G401 (cell line): ENCODE measurements around the gene DNAI2. TPM values are rescaled to one million over a fixed set of nuclear protein-coding genes. Genes with fewer than 3 reads are reported as not detected.
"Not testable (repeated sequence)": the region's sequence is repeated elsewhere in the genome, so short reads cannot be mapped to it uniquely, and the experiment has no call there.

ENCODE experiments used
- DNase-seq: peaks from one replicate; pipeline ENCODE4 v3.0.0-alpha.2; 2015; ENCODE audit warnings: low spot score
- in situ Hi-C: cut with HindIII; loops from 2 replicates; pipeline ENCODE4 v1.10.0; 2016; ENCODE audit warnings: low sequenced_read_pairs, mixed read lengths
- total RNA-seq: library from RNA; depleted of rRNA; stranded (reverse); fragments of >200 nt; shearing (Covaris generic); gene quantifications from 2 replicates; pipeline ENCODE4 v1.2.3, GENCODE V29; 2014

The DNAI2 gene
- total RNA-seq, 1 experiment from 2014 or later, result not detected

DNA sequence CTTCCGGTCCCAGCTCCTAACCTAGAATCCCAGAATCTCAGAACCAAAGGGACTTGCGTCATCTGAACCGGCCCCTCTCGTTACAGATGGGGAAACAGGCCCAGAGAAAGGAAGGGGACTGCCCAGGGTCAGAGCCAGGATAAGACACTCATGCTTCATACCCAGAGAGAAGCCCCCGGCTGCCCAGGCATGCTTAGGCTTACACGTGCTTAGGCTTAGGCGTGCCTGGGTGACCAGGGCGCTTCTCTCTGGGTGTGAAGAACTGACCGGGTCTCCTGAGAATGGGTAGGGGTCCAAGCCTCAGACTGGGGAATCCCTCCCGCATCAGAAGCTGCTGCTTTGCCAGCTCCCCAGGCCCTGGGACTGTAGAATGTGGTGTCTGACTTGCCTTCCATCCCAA is 29.9 kb upstream of the DNAI2 start:
- in situ Hi-C loops, result no loop called here
- no peak for DNase-seq

DNA sequence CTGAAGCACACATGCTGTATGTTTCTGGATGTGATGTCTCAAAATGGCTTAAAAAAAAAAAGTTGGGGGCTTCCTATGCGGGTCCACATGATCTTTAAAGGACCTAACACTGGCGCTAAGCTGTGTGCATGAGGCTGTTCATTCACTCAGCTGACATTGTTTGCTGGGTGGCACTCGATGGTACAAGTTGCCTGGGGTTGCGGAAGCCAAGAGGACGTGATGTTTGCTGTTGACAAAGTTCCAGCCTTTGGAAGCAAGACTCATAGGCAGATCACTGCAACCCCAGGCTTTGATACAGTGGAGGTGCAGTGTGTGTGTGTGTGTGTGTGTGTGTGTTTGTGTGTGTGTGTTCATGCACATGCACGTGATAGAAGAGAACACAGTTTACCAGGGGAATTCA is 29.5 kb upstream of the DNAI2 start:
- in situ Hi-C loops, result no loop called here
- peak; percentile 35 for DNase-seq

DNA sequence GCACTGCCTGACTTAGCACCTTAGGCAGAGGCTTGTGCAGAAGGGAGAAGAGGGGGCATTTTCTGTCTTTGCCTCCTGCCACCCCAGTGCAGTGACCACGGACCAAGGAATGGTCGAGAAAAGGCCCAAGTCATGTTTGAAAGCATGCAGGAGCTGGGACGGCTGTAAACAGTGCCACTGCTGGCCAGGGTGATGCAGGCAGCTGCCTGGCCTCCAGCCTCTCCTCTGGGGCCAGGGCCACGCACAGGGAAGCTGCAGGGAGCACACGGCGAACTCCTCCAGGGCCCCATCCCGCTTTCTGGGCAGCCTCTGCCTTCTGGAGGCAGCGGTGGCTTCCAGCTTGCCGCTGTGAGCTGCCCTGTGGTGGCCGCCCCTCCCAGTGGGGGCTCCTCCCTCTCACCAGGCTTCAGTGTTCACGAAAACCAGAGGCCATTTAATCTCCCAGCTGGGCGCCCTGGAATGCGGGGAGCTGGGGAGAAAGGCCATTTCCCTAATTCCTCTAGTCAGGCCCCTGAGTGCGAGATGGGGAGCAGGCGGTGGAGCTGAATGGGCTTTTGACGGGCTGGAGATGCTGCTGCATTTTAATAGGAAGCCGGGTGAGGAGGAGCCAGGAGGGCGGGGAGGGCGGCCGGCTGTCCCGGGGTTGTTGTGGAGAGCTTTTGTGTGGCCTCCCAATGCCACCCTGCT is 28.7 kb upstream of the DNAI2 start:
- DNase-seq, result peak; percentile 36
- in situ Hi-C loops, result no loop called here

DNA sequence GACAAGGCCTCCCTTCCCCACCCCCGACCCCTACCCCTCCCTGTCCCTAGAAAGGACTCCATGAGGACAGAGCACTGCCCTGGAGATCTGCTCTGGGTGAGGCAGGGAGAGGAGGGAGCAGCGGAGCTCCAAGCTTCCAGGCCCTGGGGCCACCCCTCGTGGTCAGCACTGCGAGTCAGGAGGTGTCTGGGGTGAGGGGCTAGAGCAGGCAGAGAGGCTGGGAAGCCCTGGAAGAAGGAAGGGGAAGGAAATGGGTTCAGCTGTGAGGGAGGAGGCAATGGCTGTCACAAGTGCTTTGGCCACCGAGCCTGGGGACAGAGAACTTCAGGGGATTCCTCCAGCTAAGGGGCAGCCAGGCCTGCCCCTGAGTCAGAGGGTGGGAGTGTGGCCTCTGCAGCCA is 28.2 kb upstream of the DNAI2 start:
- DNase-seq, result no peak
- in situ Hi-C loops, result no loop called here

DNA sequence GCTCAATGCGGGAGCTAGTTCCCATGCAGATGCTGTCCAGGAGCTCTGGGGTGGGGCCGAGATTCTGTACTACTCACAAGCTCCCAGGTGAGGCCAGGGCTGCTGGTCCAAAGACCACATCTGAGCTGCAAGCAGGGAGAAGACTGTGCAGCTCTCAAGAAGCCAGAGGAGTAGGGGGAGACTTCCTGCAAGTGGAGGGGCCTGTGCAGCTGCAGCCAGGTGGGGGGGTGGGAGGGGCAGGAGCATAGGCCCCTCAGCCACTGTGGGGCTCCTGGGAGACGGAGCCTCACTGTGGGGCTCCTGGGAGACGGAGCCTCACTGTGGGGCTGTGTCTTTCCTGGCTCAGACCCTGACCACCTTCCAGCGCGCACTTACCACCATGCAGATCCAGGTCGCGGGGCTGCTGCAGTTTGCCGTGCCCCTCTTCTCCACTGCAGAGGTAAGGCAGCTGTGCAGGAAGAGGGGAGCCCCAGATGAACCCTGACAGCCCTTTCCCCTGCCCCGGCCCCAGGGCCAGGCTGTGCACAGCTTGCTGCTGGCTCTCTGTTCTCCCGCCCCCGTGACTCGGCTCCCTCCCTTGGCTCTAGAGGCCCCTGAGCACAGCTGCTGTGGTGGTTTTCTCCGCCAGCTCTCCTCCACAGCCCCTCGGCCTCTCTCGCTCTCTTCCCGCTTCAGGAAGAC is 24.3 kb upstream of the DNAI2 start:
- in situ Hi-C loops, result no loop called here
- DNase-seq, result no peak

DNA sequence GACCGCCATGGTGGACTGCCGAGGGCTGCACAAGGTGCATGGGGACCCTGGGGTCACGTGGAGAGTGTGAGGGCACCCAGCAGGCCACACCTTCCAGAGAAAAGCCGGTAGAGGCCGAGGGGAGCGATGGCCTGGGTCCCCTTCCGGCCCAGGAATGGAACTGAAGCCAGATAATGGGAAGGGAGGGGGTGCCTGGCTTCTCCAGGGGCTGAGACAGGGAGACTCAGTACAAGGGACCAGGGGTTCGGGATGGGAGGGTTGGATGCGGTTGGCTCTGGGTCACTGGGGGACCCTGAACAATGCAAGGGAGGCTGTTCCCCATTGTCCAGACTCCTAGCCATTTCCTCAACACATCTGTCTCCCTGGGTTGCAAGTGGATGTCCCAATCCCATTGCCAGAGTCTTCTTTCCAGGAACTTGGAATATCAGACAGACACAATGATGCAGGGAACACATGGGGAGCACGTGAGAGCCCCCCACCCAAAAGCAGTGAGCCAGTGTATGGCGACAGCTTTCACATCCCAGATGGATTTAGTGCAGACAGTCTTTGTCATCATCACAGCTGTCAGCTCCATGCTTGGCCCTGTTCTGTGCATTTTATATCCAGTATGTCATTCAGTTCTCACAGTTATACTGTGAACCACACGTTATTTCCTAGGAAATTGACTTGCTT is 23.6 kb upstream of the DNAI2 start:
- in situ Hi-C loops, result no loop called here
- no peak for DNase-seq

DNA sequence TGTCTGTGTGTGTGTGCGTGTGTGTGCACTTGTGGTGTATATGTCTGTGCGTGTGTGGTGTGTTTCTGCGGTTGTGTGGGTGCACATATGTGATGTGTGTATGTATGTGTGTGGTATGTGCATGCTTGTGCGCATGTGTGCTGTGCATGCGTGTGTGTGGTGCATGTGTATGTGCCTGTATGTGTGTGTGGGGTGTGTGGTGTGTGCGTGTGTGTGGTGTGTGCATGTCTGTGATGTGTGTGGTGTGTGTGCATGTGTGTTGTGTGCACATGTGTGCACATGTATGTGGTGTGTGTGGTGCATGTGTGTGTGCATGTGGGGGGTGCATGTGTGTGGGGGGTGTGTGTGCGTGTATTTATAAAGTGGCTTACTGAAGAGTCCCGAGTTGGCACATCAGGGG is 23.0 kb upstream of the DNAI2 start:
- DNase-seq, result no peak
- in situ Hi-C loops, result no loop called here

DNA sequence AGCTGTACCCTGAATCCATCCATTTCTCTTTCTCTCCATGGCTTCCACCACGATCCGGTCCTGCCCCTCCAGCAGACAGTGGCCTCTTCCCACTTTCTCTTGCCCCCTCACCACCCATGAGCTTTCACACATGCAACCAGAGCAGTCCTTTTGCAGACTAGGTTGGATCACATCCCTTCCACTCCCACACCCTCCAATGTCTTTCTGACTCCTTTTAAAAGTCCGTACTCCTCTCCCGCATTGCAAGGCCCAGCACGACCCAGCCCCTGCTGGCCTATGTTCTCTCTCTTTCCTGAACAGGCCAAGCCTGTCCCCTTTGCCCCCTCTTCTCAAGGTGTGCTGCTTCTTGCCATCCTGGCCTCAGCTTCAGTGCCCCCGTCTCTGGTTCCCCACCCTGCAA is 22.5 kb upstream of the DNAI2 start:
- no peak for DNase-seq
- in situ Hi-C loops, result no loop called here

DNA sequence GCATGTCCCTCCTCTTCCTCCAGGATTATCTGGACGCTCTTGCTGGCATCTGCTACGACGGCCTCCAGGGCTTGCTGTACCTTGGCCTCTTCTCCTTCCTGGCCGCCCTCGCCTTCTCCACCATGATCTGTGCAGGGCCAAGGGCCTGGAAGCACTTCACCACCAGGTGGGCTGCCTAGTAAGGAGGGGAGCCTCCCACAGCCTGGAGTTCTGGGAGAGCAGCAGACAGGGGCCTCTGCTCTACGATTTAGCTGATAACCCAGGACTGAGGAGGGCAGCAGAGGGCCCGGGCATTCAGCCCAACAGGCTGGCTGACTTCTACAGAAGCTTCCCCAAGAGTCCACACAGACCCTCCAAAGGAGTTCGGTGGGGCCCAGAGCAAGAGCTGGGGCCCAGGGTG is 21.8 kb upstream of the DNAI2 start:
- in situ Hi-C loops, result no loop called here
- DNase-seq, result no peak

DNA sequence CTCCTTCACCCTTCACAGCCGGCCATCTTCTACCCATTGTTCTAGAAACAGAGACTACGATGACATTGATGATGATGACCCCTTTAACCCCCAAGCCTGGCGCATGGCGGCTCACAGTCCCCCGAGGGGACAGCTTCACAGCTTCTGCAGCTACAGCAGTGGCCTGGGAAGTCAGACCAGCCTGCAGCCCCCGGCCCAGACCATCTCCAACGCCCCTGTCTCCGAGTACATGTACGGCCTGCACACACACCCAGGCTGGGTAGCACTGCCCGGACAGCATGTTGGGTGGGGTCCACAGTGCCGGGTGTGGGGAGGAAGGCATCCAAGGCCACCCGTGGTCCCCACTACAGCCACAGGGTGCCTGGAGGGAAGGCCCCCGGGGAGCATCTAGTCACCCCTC is 21.0 kb upstream of the DNAI2 start:
- in situ Hi-C loops, result no loop called here

DNA sequence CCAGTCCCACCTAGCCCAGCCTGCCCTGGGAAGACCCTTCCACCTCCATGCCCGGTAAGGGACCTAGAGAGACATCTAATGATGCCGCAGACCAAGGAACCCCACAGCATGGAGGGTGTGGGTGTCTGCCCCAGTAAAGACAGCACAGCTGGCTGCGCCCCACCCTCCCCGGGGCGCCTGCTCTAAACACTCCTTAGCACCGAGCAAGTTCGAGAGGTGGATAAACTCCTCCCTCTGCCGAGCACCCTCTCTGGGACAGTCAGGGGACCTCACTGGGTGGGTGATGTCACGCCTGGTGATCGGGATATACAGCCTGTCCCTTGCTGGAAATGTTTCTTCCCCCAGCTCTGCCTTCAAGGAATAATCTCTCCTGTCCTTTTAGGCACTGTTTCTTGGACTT is 16.7 kb upstream of the DNAI2 start:
- no peak for DNase-seq
- in situ Hi-C loops, result no loop called here

More for the DNA sequence above, 21.0 kb upstream of the DNAI2 start:
- DNase-seq, result no peak

DNA sequence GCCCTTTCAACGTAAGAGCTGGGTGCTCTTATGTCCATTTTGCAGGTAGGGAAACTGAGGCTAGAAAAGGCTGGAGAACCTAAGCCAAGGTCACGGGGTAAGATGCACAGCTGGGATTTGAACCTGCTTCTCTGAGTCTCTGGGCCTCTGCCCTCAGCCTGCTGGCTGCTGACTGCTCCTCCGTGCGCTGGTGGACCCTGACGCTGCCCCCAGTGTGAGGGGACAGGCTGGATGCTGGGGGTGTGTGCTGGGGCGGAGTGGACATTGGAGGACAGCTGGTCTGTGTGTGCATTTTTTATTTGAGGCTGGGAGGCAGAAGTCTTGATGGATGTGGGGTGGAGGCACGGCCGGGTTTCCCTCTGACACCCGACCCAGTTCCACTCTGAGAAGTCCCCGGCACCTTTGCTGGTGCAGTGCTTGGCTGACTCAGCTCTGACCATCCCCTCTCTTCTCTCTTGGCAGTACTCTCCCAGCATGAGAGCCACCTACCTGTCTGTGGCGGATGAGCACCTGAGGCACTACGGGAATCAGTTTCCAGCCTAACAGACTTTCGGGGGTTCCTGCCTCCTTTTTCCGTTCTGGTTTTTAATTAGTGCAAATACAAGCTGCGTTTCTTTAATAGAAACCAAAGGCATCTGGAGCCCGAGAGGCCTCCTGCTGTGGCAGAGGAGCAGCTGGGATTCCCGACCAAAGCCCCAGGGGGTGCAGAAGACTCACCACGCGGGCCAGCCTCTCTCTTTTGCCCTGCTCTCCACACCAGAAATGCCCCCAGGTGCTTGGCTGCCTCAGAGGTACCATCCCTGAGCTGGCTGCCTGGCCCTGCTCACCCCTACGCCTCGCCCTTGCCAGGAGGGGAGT is 14.1 kb upstream of the DNAI2 start:
- no peak for DNase-seq
- in situ Hi-C loops, result no loop called here

DNA sequence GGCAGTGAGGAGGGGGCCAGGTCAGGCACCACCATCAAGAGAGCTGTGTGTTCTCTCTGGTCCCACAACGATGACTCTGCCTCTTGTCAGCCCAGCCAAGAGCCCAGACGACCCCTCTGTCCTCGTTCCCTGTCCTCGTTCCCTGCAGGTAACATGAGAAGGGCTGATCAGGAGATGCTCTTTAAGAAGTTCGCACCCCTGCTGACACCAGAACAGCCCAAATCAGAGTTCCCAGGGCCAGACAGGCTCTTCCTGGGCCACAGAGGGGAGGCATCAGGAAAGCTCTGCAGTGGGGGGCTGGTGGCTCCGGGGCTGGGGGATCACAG is 13.5 kb upstream of the DNAI2 start:
- DNase-seq, result no peak
- in situ Hi-C loops, result no loop called here

DNA sequence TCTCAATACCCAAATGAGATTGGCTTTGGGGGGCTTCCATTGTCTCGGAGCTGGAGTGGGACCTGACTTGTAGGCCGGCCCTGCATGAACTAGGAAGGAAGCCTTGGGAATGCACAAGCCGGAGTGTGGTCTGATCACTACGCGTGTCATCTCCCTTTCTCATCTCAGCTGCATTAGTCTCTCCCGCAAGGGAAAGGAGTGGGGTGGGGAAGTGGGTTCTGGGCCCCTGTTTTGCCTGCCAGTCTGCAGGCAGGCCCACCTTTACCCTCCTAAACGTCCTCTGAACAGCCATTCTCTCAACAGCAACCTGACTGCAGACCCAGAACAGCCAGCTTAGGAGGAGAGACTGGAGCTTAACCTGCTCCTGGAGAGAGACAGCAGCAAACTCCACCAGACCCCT is 11.4 kb upstream of the DNAI2 start:
- in situ Hi-C loops, result no loop called here
- DNase-seq, result no peak

DNA sequence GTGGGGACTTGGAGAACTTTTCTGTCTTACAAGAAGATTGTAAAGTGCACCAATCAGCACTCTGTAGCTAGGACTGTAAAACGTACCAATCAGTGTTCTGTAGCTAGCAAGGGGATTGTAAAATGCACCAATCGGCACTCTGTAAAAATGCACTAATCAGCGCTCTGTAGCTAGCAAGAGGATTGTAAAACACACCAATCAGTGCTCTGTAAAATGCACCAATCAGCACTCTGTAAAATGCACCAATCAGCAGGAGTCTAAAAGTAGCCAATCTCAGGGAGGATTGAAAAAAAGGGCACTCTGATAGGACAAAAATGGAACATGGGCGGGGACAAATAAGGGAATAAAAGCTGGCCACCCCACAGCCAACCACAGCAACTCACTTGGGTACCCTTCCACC is 7.0 kb upstream of the DNAI2 start:
- in situ Hi-C loops, DNase-seq: not testable (repeated sequence)

DNA sequence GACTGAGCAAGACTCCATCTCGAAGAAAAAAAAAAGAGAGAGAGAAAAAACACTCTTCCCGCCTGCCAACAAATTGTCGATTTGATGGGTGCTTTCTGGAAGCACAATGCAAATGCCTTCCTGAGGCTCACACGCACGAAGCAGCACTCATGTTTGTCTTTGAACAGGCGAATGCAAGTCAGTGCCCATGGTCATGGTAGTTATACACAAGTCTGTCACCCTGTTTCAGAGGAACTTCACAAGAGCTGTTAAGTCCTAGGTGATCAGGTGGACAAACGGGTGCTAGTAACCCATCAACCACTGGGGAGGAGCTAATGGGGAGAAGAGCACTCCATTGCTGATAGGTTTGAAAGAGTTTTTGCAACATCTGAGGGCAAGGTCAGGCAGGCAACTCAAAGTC is 6.5 kb upstream of the DNAI2 start:
- in situ Hi-C loops, result no loop called here
- DNase-seq, result no peak

DNA sequence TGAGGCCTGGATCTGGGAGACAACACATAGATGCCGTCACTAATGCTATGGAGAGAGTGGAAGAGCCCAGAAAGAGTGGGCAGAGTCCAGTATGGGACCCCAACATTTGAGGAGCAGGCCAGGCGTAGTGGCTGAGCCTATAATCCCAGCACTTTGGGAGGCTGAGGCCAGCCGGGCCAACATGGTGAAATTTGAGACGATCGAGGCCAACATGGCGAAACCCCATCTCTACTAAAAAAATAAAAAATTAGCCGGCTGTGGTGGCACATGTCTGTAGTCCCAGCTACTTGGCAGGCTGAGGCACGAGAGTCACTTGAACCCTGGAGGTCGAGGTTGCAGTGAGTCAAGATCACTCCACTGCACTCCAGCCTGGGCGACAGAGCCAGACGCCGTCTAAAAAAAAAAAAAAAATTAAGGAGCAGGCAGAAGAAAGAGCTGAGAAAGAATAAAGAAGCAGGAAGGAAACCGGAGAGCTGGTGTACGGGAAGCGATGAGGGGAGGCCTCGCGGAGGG is 6.0 kb upstream of the DNAI2 start:
- no peak for DNase-seq
- in situ Hi-C loops, result no loop called here

DNA sequence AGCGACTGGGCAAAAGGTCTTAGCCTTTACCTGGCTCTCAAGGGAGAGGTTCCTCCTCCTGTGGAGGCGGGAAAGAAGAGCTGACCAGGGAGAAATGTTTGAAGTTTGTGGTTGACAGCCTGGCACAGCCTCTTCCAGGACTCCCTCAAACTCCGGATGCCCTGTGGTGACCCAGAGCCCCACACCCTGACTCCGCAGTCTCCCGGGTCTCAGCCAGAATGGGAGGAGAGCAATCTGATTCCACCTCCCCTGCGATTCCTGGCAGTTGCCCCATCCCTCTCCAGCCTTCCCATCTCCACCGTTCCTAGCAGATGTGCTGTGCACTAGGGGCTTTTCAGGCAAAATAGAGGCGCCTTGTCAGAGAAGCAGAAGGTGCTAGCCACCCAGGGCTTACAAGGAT is 5.5 kb upstream of the DNAI2 start:
- no peak for DNase-seq
- in situ Hi-C loops, result no loop called here

DNA sequence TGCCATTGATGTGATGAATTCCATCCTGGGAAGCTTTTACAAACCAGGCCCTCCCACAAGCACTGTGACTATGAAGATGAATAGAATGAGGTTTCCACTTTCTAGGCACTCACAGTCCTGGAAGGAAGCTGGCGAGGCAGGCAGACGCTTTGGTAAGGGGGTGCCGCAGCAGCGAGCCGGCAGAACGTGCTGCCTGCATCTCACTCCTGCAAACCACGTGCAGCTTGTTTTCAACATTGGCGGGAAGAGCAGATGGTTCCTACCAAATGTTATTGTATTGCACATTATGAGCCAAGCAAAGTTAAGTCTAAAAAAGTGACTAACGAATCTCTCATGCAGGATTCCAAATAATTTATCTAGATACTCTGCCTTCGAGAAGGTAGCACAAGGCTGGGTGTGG is 3.7 kb upstream of the DNAI2 start:
- peak; percentile 18 for DNase-seq

DNA sequence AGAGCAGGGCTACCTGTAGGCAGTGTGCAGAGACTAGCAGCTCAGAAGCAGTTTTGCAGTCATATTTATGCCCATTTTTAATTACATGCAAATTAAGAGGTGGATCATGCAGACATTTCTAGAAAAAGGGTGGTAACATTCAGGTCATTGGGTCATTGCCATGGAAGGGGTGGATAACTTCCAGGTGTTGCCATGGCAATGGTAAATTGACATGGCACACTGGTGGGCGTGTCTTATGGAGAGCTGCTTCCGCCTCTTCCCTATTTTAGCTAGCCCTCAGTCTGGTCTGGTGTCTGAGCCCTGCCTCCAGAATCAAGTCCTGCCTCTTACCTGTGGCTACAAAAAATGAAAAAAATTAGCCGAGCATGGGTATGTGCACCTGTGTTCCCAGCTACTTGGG is 2.8 kb upstream of the DNAI2 start:
- in situ Hi-C loops, result no loop called here
- no peak for DNase-seq

More for the DNA sequence above, 3.7 kb upstream of the DNAI2 start:
- in situ Hi-C loops, result no loop called here
